SIG-M5 (cell line): ENCODE measurements around the gene ECM2.

Source experiments
- DNase-seq: peaks from one replicate; lab custom pipeline; 2025; lab: John Stamatoyannopoulos, UW

The ECM2 gene

DNA sequence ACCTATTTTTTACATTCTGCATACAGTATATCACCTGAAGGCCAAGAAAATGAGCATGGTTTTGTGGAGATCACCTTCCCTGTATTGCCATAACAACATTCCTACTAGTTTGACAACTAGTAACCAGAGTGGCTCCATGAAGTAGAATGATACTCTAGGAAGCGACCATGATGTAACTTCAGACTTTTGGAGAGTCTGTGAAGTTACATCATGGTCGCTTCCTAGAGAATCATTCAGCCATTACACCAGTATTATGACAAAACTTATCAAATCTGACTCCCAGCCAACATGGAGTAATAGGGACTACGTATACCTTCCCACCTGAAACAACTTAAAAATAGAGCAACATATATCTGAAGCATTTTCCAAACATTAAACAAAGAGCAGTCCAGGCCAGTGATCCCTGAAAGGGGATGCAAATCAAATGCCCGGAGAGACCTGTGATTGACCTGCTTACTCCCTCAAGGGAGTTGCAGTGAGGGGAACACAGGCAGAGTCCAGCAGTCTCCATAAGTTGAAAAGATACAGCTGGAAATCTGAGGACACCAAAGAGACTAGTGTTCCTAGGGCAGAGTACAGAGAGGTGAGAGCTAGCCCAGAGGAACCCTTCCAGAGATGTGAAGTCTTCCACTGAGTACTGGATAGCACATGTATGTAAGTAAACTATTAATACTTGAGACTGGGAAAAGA lies 7.8 kb downstream of the ECM2 start:
- DNase-seq: no peak

DNA sequence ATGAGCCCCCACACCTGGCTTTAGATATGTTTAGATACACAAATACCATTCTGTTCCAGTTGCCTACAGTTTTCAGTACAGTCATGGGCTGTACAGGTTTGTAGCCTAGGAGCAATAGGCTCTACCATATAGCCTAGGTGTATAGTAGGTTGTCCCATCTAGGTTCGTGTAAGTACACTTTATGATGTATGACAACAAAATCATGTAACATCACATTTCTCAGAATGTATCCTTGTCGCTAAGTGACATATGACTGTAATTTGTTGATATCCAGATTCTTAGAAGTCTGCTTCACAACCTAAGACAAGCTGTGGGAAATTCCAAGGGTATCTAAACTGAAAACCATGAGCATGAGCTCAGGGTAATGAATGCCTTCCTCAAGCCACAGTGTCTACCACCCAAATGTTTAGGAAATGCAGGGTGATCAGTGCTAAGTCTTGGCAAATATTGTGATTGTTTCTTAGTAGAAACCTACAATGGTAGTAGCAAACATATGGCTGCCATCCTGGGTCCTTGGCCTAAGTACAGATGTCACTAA lies 8.4 kb downstream of the ECM2 start:
- DNase-seq: no peak

DNA sequence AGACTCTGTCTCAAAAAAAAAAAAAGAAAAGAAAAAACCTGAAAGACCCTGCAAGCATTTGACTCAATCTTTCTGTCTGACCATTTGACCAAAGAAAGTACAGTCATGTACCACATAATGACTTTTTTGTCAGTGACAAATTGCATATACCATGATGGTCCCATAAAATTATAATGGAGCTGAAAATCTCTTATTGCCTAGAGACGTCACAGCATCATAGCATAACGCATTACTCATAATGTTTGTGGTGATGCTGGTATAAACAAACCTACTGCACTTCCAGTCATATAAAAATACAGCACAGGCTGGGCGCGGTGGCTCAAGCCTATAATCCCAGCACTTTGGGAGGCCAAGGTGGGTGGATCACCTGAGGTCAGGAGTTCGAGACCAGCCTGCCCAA lies 10.5 kb downstream of the ECM2 start:
- DNase-seq: no peak

DNA sequence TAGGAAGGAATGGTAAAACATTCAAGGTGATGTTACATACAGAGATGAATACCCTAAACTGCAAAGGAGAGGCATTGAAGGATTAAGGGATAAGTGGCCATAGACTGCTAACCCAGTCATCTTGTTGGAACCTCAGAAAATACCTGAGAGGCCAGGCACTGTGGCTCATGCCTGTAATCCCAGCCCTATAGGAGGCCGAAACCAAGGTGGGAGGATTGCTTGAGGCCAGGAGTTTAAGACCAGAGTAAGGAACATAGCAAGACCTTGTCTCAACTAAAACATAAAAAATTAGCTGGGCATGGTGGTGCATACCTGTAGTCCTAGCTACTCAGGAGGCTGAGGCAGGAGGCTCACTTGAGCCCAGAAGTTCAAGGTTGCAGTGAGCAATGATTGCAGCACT lies 10.9 kb downstream of the ECM2 start:
- no peak for DNase-seq

DNA sequence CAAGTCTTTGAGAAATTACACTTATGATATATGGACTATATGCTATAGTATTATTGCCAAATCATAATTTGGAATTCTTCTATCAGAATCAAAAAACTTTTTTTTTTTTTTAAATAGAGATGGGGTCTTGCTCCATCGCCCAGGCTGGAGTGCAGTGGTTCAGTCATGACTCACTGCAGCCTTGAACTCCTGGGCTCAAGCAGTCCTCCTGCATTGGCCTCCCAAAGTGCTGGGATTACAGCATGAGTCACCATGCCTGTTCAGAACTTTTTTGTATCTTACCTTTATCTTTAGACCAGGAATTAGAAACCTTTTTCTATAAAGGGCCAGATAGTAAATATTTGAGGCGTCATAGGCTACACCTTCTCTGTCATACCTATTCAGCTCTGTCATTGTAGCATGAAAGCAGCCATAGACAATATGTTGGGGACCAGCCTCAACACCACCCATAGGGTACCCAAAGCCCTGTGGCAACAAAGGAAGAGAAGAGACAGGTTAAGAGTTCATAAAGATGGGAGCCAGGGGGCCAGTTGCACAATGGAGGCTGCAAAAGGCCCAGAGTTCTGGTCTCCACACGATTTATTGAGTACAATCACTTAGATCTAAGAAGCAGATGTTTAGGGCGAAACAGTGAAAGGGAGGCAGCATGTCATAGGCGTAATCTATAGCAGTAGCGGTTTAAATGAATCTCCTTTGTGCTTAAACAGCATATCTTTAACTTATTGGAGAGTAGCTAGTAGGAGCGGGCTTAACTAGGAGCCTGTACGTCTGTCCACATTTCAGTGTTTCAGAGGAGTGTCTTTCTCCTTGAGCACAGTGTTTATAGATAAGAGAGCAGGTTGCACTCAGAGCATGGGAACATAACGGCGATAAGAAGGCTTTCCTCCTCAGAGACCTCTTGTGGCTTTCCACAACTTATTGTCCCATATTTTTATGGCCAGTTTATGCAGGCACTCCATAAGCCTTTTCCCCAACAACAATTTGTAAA lies 12.5 kb downstream of the ECM2 start:
- DNase-seq: no peak

DNA sequence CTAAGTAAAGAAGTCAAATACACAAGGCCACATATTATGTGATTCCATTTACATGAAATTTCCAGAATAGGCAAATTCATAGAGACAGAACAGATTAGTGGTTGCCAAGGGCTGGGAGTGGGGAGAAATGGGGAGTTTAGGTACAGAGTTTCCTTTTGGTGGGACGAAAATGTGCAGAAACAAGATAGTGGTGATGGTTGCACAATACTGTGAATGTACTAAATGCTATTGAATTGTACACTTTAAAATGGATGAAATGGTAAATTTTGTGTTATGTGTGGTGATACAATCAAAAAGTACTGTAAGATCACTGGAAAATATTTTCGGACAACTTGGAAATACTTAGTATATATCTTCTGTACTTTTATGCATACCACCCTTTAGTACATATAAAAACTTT lies 15.0 kb downstream of the ECM2 start:
- no peak for DNase-seq

DNA sequence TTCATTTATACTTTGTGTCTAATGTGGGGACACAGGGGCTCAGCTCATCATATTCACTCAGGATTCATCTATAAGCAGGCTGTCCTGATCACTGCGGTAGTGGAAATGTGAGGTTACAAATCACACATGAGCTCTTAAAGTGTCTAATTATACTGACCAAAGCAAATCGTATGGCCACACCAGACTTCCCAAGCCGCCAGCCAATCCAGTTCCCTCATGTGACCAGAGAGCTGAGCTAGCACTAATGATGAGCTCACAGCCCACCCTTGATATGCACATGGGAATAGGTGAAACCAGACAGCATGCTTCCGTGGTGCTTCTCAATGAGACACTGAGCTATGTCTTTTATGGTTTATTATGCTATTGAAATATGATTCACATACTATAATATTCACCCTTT lies 17.6 kb downstream of the ECM2 start:
- no peak for DNase-seq

DNA sequence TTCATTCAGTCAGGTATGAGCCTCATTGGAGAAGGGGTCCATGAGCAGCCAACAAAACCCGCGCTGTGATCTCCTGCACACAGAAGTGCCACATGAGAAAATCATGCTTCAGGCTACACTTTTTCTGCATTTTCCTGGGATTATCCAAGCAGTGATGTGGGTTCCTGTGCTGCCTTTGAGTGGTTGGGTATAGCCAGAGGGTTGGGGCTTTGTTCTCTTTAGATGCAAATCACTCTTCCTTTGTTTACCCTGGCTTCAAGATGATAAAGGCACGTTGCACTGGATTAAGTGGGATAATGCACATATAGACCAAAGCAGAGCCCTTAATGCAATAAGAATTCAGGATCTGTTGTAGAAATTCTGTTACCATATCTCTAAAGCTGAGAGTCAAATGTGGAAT lies 18.7 kb downstream of the ECM2 start:
- DNase-seq: no peak

DNA sequence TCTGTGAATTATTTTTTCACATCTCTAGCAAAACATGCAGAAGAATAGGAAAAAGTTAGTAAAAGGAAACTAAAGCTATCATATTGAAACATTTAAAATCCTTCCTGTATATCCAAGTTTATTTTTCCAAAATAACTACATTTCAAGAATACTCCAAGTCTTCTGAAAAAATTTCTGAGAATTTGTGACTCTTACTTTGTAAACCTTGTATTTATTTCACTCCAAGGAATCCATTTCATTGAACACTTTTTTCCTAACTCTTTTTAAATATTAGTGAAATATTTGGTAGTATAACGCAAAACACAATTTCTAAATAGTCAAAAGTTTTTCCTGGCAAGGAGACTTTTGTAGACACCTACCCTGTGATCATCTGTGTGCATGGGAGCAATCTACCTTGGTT lies 19.3 kb downstream of the ECM2 start:
- DNase-seq: no peak

DNA sequence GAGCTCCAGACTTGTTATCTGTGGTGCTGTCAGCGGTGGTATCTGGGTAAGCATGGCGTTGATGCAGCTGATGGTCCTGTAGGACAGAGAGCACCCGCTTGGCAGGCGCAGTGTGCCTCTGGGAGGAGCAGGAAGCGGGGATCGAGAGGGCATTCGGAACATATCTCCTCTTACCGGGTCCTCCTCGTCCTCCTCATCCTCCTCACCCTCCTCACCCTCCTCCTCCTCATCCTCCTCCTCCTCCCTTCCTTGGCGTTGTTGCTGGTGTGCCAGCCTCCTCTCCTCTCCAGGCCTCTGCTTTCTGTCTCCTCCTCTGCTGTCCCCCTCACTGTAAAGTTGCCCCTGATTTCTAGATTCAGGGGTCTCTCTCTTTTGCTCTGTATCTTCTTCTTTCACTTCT lies 21.2 kb downstream of the ECM2 start:
- DNase-seq: no peak

DNA sequence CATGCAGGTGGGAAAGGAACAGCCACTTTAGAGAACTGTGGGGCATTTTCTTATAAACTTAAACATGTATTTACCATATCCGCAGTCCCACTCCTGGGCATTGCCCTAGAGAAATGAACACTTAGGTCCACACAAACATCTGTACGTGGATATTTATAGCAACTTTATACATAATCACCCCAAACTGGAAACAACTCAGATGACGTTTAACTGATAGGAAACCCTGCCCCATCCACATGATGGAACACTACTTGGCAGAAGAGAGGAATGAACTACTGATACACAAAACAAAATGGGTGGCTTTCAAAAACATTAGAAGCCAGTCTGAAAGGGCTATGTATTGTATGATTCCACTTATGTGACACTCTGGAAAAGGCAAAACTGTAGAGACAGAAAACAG lies 22.4 kb downstream of the ECM2 start:
- no peak for DNase-seq

DNA sequence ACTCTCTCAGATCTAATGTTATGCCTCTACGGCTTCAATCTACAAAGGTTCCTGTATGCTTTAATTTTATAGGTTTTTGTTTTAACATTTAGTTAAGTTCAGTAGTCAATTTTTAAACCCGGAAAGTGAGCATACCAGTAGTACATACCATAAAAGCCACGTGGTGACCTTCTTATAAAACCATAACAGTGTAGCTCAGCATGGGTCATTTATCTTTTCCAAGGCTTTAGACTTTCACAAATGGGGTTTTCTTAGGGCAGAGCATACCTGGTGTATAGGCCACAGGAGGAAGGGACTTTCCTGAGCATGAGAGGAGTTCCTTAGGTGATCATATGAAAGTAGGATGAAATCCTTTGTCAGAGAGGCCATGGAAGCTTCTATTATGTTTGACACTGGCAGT lies 23.2 kb downstream of the ECM2 start:
- DNase-seq: no peak

DNA sequence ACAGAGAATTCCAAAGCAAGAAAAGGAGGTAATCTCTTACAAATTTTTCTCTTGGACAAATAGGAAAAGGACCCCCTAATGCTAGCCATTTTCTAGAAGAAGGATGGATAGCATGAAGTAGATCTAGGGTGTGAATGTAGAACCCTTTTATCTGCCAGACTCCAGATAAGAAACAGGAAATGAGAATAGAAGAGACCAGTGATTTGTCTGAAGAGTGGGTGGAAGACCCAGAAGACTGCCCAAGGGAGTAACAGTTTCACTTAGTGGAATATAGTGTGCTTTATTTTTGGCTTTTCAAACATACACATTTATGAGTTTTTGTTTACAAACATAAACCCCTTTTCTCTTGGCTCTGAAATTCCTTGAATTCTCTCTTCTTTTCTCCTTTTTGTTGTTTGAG lies 25.0 kb downstream of the ECM2 start:
- DNase-seq: no peak

DNA sequence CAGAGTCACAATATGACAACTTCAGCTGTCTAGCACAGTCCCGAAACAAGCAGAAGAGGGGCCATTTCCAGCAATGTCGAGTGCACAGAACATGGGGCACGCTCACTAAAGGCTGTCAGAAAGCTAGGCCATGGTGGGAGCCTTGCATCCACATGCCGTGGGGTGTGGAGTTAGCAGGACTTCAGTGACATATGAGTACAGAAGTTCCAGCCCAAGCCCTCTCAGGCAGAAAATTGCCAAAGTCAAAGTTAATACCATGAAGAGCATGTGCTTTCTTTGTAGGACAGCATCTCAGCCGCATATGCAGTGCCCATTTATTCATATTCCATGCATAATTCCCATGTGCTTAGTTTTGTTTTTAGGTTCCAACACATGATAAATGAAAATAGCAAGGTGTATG lies 26.7 kb downstream of the ECM2 start:
- no peak for DNase-seq

DNA sequence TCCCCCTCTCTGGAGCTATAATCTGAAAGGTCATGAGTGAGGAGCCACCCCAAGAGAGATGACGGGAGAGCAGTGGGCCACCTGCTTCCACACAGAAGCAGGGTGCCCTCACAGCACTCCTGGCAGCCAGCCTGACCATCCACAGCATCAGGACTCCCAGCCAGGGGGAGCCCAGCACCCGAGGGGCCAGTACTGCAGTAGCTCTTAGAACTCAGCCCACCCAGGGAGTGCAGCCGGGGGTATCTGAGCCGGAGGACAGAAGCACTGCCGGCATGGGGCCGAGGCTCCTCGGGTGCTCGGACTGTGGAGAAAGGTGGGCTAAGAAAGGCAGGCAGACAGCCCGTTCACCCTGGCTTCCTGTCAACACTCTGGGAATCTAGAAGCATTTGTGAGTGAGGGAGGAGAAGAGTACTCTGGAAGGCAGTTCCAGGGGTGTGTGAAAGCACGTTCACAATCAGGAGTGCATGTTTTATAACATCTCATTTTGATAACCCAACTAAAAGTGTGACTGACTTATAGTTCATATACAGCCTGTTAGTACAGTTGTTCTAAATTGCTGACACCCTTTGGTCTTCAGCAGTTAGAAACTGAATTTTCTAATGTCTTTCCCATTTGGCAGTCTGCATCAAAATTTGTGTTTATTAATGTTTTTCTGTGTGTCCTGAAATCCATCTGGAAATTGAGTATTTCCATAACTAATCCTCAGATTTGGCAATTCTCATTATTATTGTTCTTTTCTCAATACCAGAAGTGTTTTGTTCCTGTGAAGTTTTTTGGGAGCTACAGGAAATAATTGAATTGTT lies 27.6 kb downstream of the ECM2 start:
- no peak for DNase-seq

DNA sequence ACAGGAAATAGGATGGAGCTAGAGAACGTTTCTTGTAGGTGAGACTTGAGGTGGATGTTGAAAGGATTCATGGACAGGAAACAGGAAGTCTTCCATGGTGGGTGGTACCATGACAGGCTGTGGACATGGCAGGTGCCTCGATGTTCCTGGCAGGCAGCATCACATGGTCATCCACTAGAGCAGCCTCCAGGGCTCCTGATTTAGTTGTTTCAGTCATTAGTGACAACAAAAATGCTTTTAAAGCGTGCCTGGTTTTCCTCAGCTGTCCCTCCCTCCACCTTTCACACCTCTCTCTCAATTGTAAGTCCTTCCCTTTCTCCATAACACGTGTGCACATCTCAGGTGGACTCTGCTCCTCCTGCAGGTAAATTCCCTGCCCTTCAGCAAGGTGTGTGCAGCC lies 28.3 kb downstream of the ECM2 start:
- no peak for DNase-seq

DNA sequence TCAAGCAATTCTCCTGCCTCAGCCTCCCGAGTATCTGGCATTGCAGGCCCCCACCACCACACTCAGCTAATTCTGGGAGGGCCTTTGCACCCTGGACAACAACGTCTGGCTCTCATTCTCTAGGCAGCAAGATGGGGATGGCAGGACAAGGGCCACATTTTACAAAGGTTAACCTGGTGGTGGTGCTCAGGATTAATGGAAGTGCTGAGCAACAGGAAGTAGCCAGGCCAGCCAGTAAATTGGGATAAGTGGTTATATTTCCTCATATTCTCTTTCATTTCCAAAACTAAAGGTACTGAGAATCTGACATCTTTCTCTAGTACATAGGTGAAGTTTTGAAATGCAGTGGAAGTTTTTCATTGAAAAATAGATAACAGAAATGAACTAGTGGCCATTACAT lies 28.8 kb downstream of the ECM2 start:
- no peak for DNase-seq

DNA sequence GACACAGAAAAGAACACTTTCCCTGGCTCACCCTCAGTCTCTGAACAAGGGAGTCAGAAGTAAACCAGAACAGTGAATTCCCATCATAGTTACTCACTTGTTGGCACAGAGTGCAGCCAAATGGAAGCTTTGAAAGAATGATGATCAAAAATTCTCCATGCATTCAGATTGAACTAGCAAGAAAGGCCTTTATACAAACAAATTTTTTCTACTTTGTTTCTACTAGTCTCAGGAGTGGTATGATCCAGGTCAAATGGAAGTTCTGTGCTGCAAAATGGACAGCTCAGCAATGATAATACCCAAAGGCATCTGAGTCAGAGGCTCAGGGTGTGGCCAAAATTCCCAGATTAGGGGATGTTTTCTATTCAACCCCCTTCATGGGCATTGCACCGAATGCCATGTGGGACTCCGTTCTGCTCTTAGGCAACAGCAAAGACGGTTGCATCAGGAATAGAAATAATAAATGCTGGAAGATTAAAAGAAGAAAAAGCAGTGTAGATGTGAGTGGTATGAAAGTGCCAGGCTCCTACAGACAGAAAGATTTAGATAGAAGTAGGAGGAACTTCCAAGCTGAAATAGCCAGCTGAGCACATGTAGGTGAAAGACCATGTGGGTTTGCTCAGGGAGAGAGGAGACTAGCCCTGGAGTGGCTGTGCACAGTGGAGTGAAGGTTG lies 29.5 kb downstream of the ECM2 start:
- DNase-seq: no peak

DNA sequence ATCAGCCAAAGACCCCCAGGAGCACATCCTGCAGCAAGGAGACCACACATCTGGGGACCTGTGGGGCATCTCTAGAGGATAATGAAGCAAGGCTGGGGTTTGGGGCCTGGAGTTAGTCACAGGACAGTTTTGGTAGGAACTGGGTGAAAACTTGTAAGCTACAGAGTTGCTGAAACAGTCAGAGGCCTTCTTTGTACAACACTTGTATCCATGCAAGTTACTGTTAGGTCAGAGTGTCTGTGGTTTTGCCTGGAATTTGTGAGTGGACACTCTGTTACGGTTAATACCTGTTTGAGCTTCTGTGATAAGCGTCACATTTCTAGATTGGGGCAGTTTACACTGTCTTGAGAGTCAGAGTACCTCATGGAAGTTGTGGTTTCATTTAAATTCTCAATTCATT lies 30.9 kb downstream of the ECM2 start:
- no peak for DNase-seq

DNA sequence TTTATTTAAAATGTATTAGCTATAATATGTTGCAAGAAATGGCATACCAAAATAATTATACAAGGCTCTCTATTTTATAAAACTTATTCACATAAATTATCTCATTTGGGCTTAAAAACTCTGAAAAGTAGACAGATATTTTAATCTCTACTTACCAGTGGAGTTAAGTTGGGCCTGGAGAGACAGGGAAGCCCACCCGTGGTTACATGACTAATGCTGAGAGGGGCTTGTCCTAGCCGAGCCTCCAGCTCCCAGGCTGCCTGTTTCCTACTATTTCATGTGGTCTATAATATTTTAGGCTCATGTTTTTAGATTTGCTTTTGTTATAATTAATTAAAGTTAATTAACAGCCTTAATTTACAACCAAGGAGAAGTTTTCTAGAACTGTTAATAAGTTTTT lies 32.6 kb downstream of the ECM2 start:
- no peak for DNase-seq

DNA sequence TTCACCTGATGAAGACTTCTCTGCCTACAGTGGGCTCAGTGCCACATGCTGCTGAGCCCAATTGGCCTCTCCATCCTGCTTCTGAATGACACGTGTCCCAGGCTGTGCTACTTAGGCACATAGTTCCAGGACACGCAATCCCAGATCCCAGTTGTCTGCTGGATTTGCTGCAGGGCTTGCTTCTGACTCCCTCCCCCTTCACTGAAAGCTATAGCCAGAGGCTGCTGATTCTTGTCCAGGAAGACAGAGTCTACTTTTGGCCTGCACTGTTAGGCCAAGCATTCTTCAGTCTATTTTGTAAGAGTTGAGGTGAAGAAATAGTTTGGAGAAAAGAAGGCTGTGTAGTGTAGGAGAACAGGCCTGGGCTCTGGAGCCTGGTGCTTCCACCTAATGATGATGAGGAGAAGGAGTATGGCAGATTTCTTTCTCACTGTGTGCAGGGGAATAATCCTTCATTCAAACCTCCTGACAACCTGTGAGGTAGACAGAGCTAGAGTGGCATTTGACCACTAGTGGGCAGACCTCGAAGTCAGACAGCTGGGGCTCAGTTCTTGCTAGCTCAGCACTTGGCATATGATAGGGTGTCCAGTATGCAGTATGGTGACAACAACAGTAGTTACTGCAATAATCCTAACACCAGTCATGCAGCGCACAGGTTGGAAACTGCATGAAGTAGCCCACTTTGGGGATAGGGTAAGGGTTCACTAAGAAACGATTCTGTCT lies 34.0 kb downstream of the ECM2 start:
- DNase-seq: no peak
